ENCODE data around the gene SPOP.
A peak's percentile ranks its signal among the peaks of the same experiment; 100 is the strongest.
"Not testable (repeated sequence)": the region's sequence is repeated elsewhere in the genome, so short reads cannot be mapped to it uniquely, and the experiment has no call there.

SPOP gene

GRCh38 chr17:49696233-49696761 is 18.4 kb upstream of the SPOP start:
- peak; percentile 30 to 42 for DNase-seq (ENCODE audit: extremely low read depth in 1 of 2, low read depth in 1 of 2)

GRCh38 chr17:49695698-49696232 is 17.9 kb upstream of the SPOP start:
- DNase-seq (ENCODE audit: extremely low read depth in 1 of 2, low read depth in 1 of 2): no peak

GRCh38 chr17:49694847-49695697 is 17.2 kb upstream of the SPOP start:
- peak; percentile 37 to 49 for DNase-seq (ENCODE audit: extremely low read depth in 1 of 2, low read depth in 1 of 2)

- DNase-seq (ENCODE audit: extremely low read depth in 1 of 2, low read depth in 1 of 2): no peak
These were observed 14.9 kb upstream of the SPOP start for GRCh38 chr17:49692751-49693150.

GRCh38 chr17:49691677-49692191 is 13.8 kb upstream of the SPOP start:
- DNase-seq (ENCODE audit: extremely low read depth in 1 of 2, low read depth in 1 of 2): no peak

- DNase-seq (ENCODE audit: extremely low read depth in 1 of 2, low read depth in 1 of 2): no peak
These were observed 13.3 kb upstream of the SPOP start for GRCh38 chr17:49691086-49691676.

- no peak for DNase-seq (ENCODE audit: extremely low read depth in 1 of 2, low read depth in 1 of 2)
These were observed 12.4 kb upstream of the SPOP start for GRCh38 chr17:49690256-49690655.

- no peak for DNase-seq (ENCODE audit: extremely low read depth in 1 of 2, low read depth in 1 of 2)
These were observed 11.0 kb upstream of the SPOP start for GRCh38 chr17:49688848-49689247.

GRCh38 chr17:49687878-49688491 is 10.1 kb upstream of the SPOP start:
- no peak for DNase-seq (ENCODE audit: extremely low read depth in 1 of 2, low read depth in 1 of 2)

- no peak for DNase-seq (ENCODE audit: extremely low read depth in 1 of 2, low read depth in 1 of 2)
These were observed 3.4 kb upstream of the SPOP start for GRCh38 chr17:49681106-49681979.

GRCh38 chr17:49680314-49680713 is 2.4 kb upstream of the SPOP start:
- DNase-seq (ENCODE audit: extremely low read depth in 1 of 2, low read depth in 1 of 2): no peak

GRCh38 chr17:49677134-49677932 is 564 bp downstream of the SPOP start:
- DNase-seq (ENCODE audit: extremely low read depth in 1 of 2, low read depth in 1 of 2): peak; percentile 90 to 97

GRCh38 chr17:49676276-49676868 is 1.5 kb downstream of the SPOP start:
- DNase-seq (ENCODE audit: extremely low read depth in 1 of 2, low read depth in 1 of 2): no peak

GRCh38 chr17:49674507-49674906 is 3.4 kb downstream of the SPOP start:
- DNase-seq (ENCODE audit: extremely low read depth in 1 of 2, low read depth in 1 of 2): no peak

GRCh38 chr17:49673679-49674078 is 4.2 kb downstream of the SPOP start:
- not testable (repeated sequence) for DNase-seq (ENCODE audit: extremely low read depth in 1 of 2, low read depth in 1 of 2)

GRCh38 chr17:49670641-49671040 is 7.3 kb downstream of the SPOP start:
- no peak for DNase-seq (ENCODE audit: extremely low read depth in 1 of 2, low read depth in 1 of 2)

- no peak for DNase-seq (ENCODE audit: extremely low read depth in 1 of 2, low read depth in 1 of 2)
These were observed 7.9 kb downstream of the SPOP start for GRCh38 chr17:49670002-49670401.

- no peak for DNase-seq (ENCODE audit: extremely low read depth in 1 of 2, low read depth in 1 of 2)
These were observed 10.0 kb downstream of the SPOP start for GRCh38 chr17:49667854-49668253.

GRCh38 chr17:49664706-49665211 is 13.1 kb downstream of the SPOP start:
- DNase-seq (ENCODE audit: extremely low read depth in 1 of 2, low read depth in 1 of 2): no peak

All from activated CD8-positive, alpha-beta memory T cell treated with anti-CD3 and anti-CD28 coated beads for 1 hour (primary cell).